Gastrocnemius medialis (tissue), 4 donors: ENCODE data around the gene CNTNAP1. TPM values are rescaled to one million over a fixed set of nuclear protein-coding genes. Genes with fewer than 3 reads are reported as not detected.
A peak's percentile ranks its signal among the peaks of the same experiment; 100 is the strongest.

ENCODE experiments used
- ATAC-seq, 2 donors: fragments of 150-250 bp; one replicate each; pipeline ENCODE4 v1.9.1; 2016
- DNase-seq, 2 donors: peaks; one replicate each; pipeline ENCODE4 v3.0.0-alpha.2; 2019
- H3K27ac ChIP-seq, 4 donors: fragments of 200-600 bp; sonication (generic); 1 replicate in 1 of 4; 2 replicates in 3 of 4; pipeline ENCODE4 v1.5.1; 2016 to 2018; ENCODE audit warnings: mild to moderate bottlenecking in 2 of 4, moderate library complexity in 1 of 4
- H3K27me3 ChIP-seq, 3 donors: fragments of 200-600 bp; sonication (generic) in 2 of 3; 1 replicate in 1 of 3; 2 replicates in 2 of 3; pipeline versions ENCODE4 v1.5.1 to v1.6.0; 2016 to 2019; ENCODE audit warnings: mild to moderate bottlenecking in 1 of 3, moderate library complexity in 1 of 3
- H3K36me3 ChIP-seq, 2 donors: fragments of 200-600 bp; sonication (generic) in 1 of 2; one replicate each; pipeline ENCODE4 v1.5.1; 2017 to 2018
- H3K4me1 ChIP-seq, 2 donors: fragments of 200-600 bp; sonication (generic) in 1 of 2; one replicate each; pipeline ENCODE4 v1.5.1; 2016 to 2017; ENCODE audit warnings: mild to moderate bottlenecking in 2 of 2
- H3K4me3 ChIP-seq, 4 donors: fragments of 200-600 bp; sonication (generic) in 3 of 4; 1 replicate in 1 of 4; 2 replicates in 3 of 4; pipeline ENCODE4 v1.5.1; 2016 to 2019; ENCODE audit warnings: mild to moderate bottlenecking in 2 of 4
- H3K9me3 ChIP-seq, 3 donors: fragments of 200-600 bp; sonication (generic) in 2 of 3; 1 replicate in 1 of 3; 2 replicates in 2 of 3; pipeline ENCODE4 v1.5.1; 2016 to 2019
- POLR2A ChIP-seq, 2 donors: fragments of 450-650 bp; IDR thresholded peaks; one replicate each; pipeline ENCODE4 v1.6.1; 2017; ENCODE audit warnings: antibody characterized with exemption in 2 of 2, mild to moderate bottlenecking in 2 of 2, moderate library complexity in 2 of 2
- in situ Hi-C, 4 donors: fragments of 200-750 bp; cut with MboI; loops; one replicate each; pipeline versions ENCODE4 v1.15.0 to v1.8.0; 2017; ENCODE audit warnings: low sequenced_read_pairs in 4 of 4
- intact Hi-C: fragments of 100-400 bp; cut with DNase I; formaldehyde crosslinking; loops from one replicate; pipeline ENCODE4 v1.15.1; 2023; ENCODE audit warnings: low total_unique reads
- total RNA-seq, 4 donors: library from RNA; depleted of rRNA; stranded (reverse); fragments of >200 nt; gene quantifications; one replicate each; pipeline versions ENCODE4 v1.1.0 to v1.2.3, GENCODE V29; 2016
- TF ChIP-seq, protein P1 (sequence below), 5 experiments: fragments of 450-650 bp in 3 of 5; fragments of 200-600 bp in 2 of 5; sonication (generic) in 2 of 5; IDR thresholded peaks in 4 of 5; conservative IDR thresholded peaks in 1 of 5; 1 replicate in 4 of 5; 2 replicates in 1 of 5; pipeline ENCODE4 v1.5.1; 2016 to 2019; ENCODE audit warnings: antibody characterized with exemption in 5 of 5, mild to moderate bottlenecking in 3 of 5, moderate library complexity in 3 of 5

The CNTNAP1 gene
- total RNA-seq, 4 donors from 2014 or later = 0.22 to 0.41 (median 0.40) TPM

DNA sequence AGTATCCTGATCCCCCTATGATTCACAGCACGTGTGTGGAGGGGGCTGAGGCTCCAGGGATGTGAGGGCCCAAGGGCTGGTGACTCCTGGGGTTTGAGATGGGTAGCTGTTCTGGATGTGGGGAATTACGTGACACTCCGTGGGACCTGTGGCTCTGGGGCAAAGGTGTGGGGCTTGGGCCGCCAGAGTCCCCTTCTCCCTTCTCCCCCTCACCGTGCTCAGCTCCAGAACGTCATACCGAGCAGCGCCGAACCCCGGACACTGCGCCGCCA, 12.7 kb upstream of the CNTNAP1 start:
- Histone ChIP-seq H3K36me3 (peaks cover 0 to 49% of the 10 kb centered on the region in 2 donors), H3K27me3 (no peaks in the 10 kb centered on the region), H3K27ac (peak overlapping the region; percentile 82 to 93 (median 89)), H3K4me1 (peaks cover 50 to 51% of the 10 kb centered on the region in 2 donors), H3K9me3 (no peaks in the 10 kb centered on the region), H3K4me3 (no peak overlapping the region)
- intact Hi-C loops (no loop called here), in situ Hi-C loops (loop anchor here in 1 of 4 donors (10.0 kb wide), 1 partner anchor 55 kb away; no protein-coding TSS in a partner anchor)
- no peak for TF ChIP-seq POLR2A (IDR thresholded peaks at IDR 0.05)
- DNase-seq (no peak), ATAC-seq (no peak)

DNA sequence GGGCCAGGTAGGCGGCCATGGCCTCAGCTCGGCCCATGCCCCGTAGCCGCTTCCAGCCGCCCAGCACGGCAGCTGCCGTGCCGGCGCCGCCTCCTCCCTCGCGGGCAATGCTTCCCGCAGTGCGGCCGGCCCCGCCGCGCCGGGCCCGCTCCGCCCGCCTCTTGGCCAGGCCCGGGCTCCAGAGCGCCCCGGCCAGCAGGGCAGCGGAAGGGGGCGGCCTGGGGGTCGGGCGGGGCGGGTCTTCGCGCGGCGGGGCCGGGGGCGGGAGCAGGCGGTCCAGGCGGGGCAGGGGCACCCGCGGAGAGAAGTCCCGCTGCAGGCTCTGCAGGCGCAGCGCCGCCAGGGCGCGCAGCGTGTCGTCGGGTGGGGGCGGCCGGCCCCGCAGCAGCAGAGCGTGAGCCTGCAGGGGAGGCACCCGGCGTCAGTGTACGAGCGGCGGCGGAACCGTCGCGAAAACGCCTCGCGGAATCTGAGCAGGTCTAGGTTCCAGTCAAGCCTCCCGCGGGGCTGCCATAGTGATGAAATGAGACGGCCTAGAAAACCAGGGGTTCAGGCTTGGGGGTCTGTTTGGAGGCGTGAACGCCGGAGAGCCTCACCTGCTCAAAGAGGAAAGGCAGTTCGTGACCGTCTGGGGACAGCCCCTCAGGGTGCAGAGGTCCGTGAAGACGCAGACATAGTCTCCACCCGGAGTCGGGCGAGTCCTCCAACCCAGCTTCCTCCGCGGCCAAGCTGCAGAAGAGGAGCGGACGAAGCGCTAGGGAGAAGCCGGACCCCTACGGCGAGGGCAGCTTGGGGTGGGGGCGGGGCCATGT, 12.1 kb upstream of the CNTNAP1 start:
- DNase-seq = no peak
- Histone ChIP-seq H3K27ac (peak overlapping the region; percentile 82 to 100 (median 92)), H3K4me1 (peaks cover 52 to 56% of the 10 kb centered on the region in 2 donors), H3K27me3 (no peaks in the 10 kb centered on the region), H3K9me3 (no peaks in the 10 kb centered on the region), H3K4me3 (no peak overlapping the region), H3K36me3 (peaks cover 0 to 49% of the 10 kb centered on the region in 2 donors)
- in situ Hi-C loops (loop anchor here in 2 of 4 donors (10.0 kb wide), 1 partner anchor 55 kb away; no protein-coding TSS in a partner anchor), intact Hi-C loops (no loop called here)
- TF ChIP-seq, protein P1, sequence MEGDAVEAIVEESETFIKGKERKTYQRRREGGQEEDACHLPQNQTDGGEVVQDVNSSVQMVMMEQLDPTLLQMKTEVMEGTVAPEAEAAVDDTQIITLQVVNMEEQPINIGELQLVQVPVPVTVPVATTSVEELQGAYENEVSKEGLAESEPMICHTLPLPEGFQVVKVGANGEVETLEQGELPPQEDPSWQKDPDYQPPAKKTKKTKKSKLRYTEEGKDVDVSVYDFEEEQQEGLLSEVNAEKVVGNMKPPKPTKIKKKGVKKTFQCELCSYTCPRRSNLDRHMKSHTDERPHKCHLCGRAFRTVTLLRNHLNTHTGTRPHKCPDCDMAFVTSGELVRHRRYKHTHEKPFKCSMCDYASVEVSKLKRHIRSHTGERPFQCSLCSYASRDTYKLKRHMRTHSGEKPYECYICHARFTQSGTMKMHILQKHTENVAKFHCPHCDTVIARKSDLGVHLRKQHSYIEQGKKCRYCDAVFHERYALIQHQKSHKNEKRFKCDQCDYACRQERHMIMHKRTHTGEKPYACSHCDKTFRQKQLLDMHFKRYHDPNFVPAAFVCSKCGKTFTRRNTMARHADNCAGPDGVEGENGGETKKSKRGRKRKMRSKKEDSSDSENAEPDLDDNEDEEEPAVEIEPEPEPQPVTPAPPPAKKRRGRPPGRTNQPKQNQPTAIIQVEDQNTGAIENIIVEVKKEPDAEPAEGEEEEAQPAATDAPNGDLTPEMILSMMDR (IDR thresholded peaks at IDR 0.05 in 4 of 5, conservative IDR thresholded peaks at IDR 0.05 in 1 of 5) = no peak
- no peak for TF ChIP-seq POLR2A (IDR thresholded peaks at IDR 0.05)
- no peak for ATAC-seq

DNA sequence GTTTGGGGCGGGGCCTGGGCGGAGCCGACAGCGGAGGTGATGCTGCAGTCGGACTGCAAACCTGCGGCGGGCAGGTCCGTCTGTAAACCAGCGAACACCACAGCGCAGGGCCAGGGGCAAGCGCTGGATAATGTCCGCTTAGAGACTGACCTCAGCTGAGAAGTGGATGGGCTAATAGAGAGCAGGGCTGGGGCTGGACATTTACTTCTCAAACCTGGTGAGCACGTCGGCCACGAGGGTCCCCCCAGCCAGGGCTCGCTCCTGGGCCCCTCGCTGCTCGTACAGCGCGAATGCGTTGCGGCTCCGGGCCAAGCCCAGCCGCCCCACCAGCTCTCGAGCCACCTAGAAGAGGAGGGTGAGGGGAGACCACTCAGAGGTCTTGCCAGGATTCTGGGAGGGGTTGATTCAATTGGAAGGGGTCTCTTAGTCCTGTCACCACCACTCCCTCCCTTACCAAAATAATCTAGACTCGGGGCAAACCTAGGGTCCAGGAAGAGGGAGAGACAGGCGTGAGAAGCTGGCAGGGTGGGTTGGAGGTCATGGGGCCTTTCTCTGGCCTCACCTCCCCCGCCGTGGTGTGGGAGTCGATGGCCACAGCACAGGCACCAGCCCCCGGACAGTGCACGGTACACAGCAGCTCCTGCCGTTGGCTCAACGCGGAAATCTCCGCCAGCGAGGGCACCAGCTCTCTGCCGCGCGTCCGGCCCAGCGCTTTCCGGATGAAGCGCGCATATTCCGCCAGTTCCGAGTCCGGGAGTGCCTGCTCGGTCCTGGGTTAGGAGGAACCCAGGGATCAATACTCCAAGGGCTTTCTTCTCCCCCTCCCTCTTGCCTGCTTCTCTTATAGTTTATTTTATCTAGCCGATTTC, 11.3 kb upstream of the CNTNAP1 start:
- Histone ChIP-seq H3K9me3 (no peaks in the 10 kb centered on the region), H3K4me3 (no peak overlapping the region), H3K27ac (peak overlapping the region; percentile 10 to 100 (median 66)), H3K27me3 (no peaks in the 10 kb centered on the region), H3K36me3 (peaks cover 0 to 43% of the 10 kb centered on the region in 2 donors), H3K4me1 (peaks cover 52 to 58% of the 10 kb centered on the region in 2 donors)
- in situ Hi-C loops (loop anchor here in 1 of 4 donors (10.0 kb wide), 1 partner anchor 56 kb away; no protein-coding TSS in a partner anchor), intact Hi-C loops (no loop called here)
- no peak for ATAC-seq
- DNase-seq = no peak
- TF ChIP-seq, protein P1 (IDR thresholded peaks at IDR 0.05 in 4 of 5, conservative IDR thresholded peaks at IDR 0.05 in 1 of 5) = no peak
- no peak for TF ChIP-seq POLR2A (IDR thresholded peaks at IDR 0.05)

DNA sequence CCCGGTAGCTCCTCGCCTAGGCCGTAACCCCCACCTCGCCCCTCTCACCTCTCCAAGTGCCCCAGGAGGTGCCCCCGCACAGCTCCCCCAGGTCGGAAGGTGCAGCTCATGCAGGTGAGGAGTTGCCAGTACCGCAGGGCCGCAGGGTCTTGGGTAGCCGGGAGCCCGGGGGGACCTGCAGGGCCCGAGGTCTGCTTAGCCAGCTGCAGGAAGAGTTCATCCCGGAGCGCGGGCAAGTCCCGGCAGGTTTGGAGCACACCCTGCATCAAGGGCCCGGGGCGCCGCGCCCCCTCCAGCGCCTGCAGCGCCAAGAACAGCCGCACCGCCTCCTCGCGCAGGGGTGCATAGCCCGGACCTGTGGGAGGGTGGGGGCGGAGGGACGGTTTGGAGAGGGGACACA, 10.3 kb upstream of the CNTNAP1 start:
- no peaks in the 10 kb centered on the region for H3K27me3 ChIP-seq
- DNase-seq (no peak), ATAC-seq (no peak)
- no peak overlapping the region for H3K4me3 ChIP-seq
- H3K4me1 ChIP-seq = peaks cover 46 to 56% of the 10 kb centered on the region in 2 donors
- intact Hi-C loops = no loop called here
- in situ Hi-C loops = loop anchor here in 1 of 4 donors (10.0 kb wide), 1 partner anchor 57 kb away; no protein-coding TSS in a partner anchor
- peaks cover 0 to 39% of the 10 kb centered on the region in 2 donors for H3K36me3 ChIP-seq
- TF ChIP-seq, protein P1 (IDR thresholded peaks at IDR 0.05 in 4 of 5, conservative IDR thresholded peaks at IDR 0.05 in 1 of 5) = no peak
- no peak for TF ChIP-seq POLR2A (IDR thresholded peaks at IDR 0.05)
- no peaks in the 10 kb centered on the region for H3K9me3 ChIP-seq
- H3K27ac ChIP-seq = peak overlapping the region; percentile 93 to 100 (median 98)
